ENCODE measurements around the gene SALL1. TPM values are rescaled to one million over a fixed set of nuclear protein-coding genes. Genes with fewer than 3 reads are reported as not detected.

SALL1 gene
- total RNA-seq (2021; fragmentation: NEBNext Ultra II Directional; extraction: Animal tissue kit (Norgen Biotek cat#: 25700)) (54.3 and 56.8 TPM in 2 replicates), polyA plus RNA-seq (2011; rRNA removed) (33.7 and 40.5 TPM in 2 replicates), polyA minus RNA-seq (2011; rRNA and poly(A)+ RNA removed) (39.5 and 43.2 TPM in 2 replicates)
- 29.6 TPM for polyA plus RNA-seq (2011; cell fraction: cytosol; rRNA removed)
- 55.1 TPM for polyA plus RNA-seq (2011; cell fraction: nucleus; rRNA removed)
- 44.6 to 47.3 TPM (median 46.1 TPM) in 4 replicates for polyA plus RNA-seq (2012, experiment 1 of 2)
- 9.7 TPM for polyA plus RNA-seq (2012, experiment 2 of 2)
- 31.3 TPM for polyA plus RNA-seq (2013, experiment 1 of 2)
- 31.7 TPM for polyA plus RNA-seq (2013, experiment 2 of 2)
- 29.9 TPM for polyA minus RNA-seq (2011; cell fraction: cytosol; rRNA and poly(A)+ RNA removed)
- 19.5 TPM for polyA minus RNA-seq (2011; cell fraction: nucleus; rRNA and poly(A)+ RNA removed)
- long read RNA-seq, experiment 1, full-length matches to known transcripts: 1 of 28 reads
- long read RNA-seq, experiment 1, partial matches to known transcripts: 17 of 28 reads
- long read RNA-seq, experiment 1, other reads (novel, unspliced or antisense): 10 of 28 reads
- long read RNA-seq, experiment 2, partial matches to known transcripts: 1 of 2 reads
- long read RNA-seq, experiment 2, other reads (novel, unspliced or antisense): 1 of 2 reads

DNA sequence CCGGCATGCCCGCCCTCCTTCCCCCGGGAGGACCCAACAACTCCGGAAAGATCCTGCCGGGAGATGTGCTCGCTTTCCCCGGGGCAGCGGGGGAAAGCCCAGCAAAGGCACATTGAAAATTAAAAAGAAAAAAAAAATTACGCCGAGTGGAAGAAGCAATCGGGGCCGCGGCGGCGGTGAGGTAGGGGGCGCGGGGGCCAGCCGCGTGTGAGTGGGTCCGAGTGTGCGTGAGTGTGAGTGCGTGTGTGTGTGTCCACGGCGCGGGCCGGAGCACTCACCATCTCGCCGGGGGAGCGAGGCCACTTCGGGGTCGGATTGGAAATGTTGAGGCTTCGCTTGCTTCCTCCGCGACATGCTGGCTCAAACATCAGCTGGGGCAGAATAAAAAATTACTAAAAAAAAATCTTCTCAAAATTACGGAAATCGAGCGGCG is at the start of gene SALL1:
SALL1 (minus strand) TSS at position 383 of the 433 bp plus-strand sequence; CDS start at position 354, 29 bp downstream.
- H2BK15ac ChIP-seq (ENCODE audit: low read length): no peak within 1 kb of the TSS
- CTCF ChIA-PET (ENCODE audit: partially characterized antibody): no interaction called here
- POLR2A ChIA-PET (ENCODE audit: partially characterized antibody): interaction anchor here (3.3 to 3.9 kb wide), 2 partner anchors 18 to 31 kb away, joined by 28 to 33 read pairs; no protein-coding TSS in a partner anchor
- no peak within 1 kb of the TSS for H2BK120ac ChIP-seq (replicated peaks; ENCODE audit: low read depth, low read length)
- peak within 1 kb of the TSS; percentile 83 for H2BK5ac ChIP-seq (ENCODE audit: low read depth, low read length)
- H3K4me3 ChIP-seq (ENCODE audit: extremely low read depth in 1 of 4, insufficient read depth in 2 of 4, low read depth in 3 of 4, low read length in 4 of 4): peak within 1 kb of the TSS; percentile 92 to 100 (median 93)
- H3K4ac ChIP-seq (replicated peaks; ENCODE audit: insufficient read length, low read depth, low read length): peak within 1 kb of the TSS; percentile 93
- no peak within 1 kb of the TSS for H2BK20ac ChIP-seq (ENCODE audit: low read length)
- WGBS, 2 experiments (ENCODE audit: extremely low coverage in 1 of 2, insufficient coverage in 1 of 2, insufficient read length in 1 of 2, insufficient replicate concordance in 2 of 2, low coverage in 1 of 2, low lambda C conversion rate in 2 of 2, missing lambda C conversion rate in 1 of 2): 2% methylated on average over 25 of the region's 38 CpGs; no CpG with 5 or more reads in 1 of the 2 experiments
- H3K79me2 ChIP-seq (ENCODE audit: control insufficient read depth in 1 of 2, insufficient read depth in 2 of 2, low read length in 2 of 2): peaks cover 35 to 52% of the 10 kb centered on the region in 2 experiments
- peak within 1 kb of the TSS; percentile 97 for H3K23ac ChIP-seq (ENCODE audit: insufficient read length)
- H3K56ac ChIP-seq (replicated peaks; ENCODE audit: insufficient read length, low read depth, low read length): peak within 1 kb of the TSS; percentile 85
- H2BK12ac ChIP-seq (ENCODE audit: low read depth, low read length): no peak within 1 kb of the TSS
- peak within 1 kb of the TSS; percentile 67; the same call in 1 of the 2 replicates for H3K27ac ChIP-seq (ENCODE audit: low read depth, low read length)
- peak within 1 kb of the TSS; percentile 64 to 90 (median 78) for H3K9ac ChIP-seq (replicated peaks in 1 of 4; ENCODE audit: extremely low read depth in 1 of 4, low read depth in 3 of 4, low read length in 3 of 4)
- no peak within 1 kb of the TSS for H2AFZ ChIP-seq (ENCODE audit: low read length)
- H3K18ac ChIP-seq (ENCODE audit: extremely low read depth, low read length): peak within 1 kb of the TSS; percentile 99
- H3K9me3 ChIP-seq (ENCODE audit: insufficient read depth in 2 of 2, low read depth in 1 of 2, low read length in 1 of 2): no peaks in the 10 kb centered on the region
- peaks cover 0 to 14% (median 0%) of the 10 kb centered on the region in 4 experiments; a peak in 1 of 8 replicates for H3K36me3 ChIP-seq (ENCODE audit: control insufficient read depth in 2 of 4, insufficient read depth in 4 of 4, low read length in 3 of 4)
- peak within 1 kb of the TSS; percentile 92 for H4K8ac ChIP-seq (ENCODE audit: extremely low read depth, insufficient read depth, low read length)
- H4K91ac ChIP-seq (replicated peaks; ENCODE audit: insufficient read length, low read length): peak within 1 kb of the TSS; percentile 93
- peak within 1 kb of the TSS; percentile 94 to 99 for H3K4me2 ChIP-seq (ENCODE audit: insufficient read depth in 1 of 2, low read depth in 2 of 2, low read length in 2 of 2)
- H3K27me3 ChIP-seq (replicated peaks in 1 of 4; ENCODE audit: control insufficient read depth in 3 of 4, extremely low read depth in 1 of 4, insufficient read depth in 3 of 4, low read length in 3 of 4): peaks cover 0 to 12% (median 6%) of the 10 kb centered on the region in 4 experiments; a peak in 5 of 7 replicates
- H2AK5ac ChIP-seq (ENCODE audit: low read depth, low read length): peak within 1 kb of the TSS; percentile 33; the same call in 1 of the 2 replicates
- no peak for FAIRE-seq
- H3K23me2 ChIP-seq (ENCODE audit: low read depth, low read length): peaks cover 39% of the 10 kb centered on the region
- peak in 1 of 2 experiments; percentile 54 for DNase-seq (ENCODE audit: low read depth in 1 of 2, low spot score in 2 of 2)
- peaks cover 2% of the 10 kb centered on the region; the same call in 1 of the 2 replicates for H3K79me1 ChIP-seq (ENCODE audit: low read depth, low read length)
- peak within 1 kb of the TSS; percentile 93 for H4K5ac ChIP-seq (ENCODE audit: insufficient read length, low read depth, low read length)
- H4K20me1 ChIP-seq (replicated peaks in 1 of 2; ENCODE audit: control insufficient read depth in 1 of 2, insufficient read depth in 2 of 2, low read length in 2 of 2): peaks cover 5 to 6% of the 10 kb centered on the region in 2 experiments
- H3K14ac ChIP-seq (ENCODE audit: insufficient read length): peak within 1 kb of the TSS; percentile 73
- TF ChIP-seq RBBP5 (IDR thresholded peaks at IDR 0.05; ENCODE audit: borderline replicate concordance, low read depth, low read length): 0 out of 2 replicates have a peak, but pooled peaks have one; percentile 16
- no peak for TF ChIP-seq NRF1 (IDR thresholded peaks at IDR 0.05; ENCODE audit: low read depth, low read length)
- TF ChIP-seq PHF8 (conservative IDR thresholded peaks at IDR 0.05; ENCODE audit: low read depth, low read length): 0 out of 2 replicates have a peak, but pooled peaks have one; percentile 6
- H3K4me1 ChIP-seq (replicated peaks in 1 of 4; ENCODE audit: control insufficient read depth in 3 of 4, insufficient read depth in 4 of 4, low read length in 3 of 4): peaks cover 8 to 24% (median 15%) of the 10 kb centered on the region in 4 experiments; a peak in 6 of 7 replicates

All from H1 (cell line).